ENCODE data around the gene SUZ12.

GRCh38 chr17:31917065-31917529, 19.7 kb upstream of the SUZ12 start:
- no peak for TF ChIP-seq POLR2A (IDR thresholded peaks at IDR 0.05)
- TF ChIP-seq CTCF (IDR thresholded peaks at IDR 0.05) = no peak

Data from esophagus squamous epithelium (tissue), 4 donors.